Thyroid gland (tissue), 4 donors: ENCODE data around the gene HERPUD1.

Experiments
- POLR2A ChIP-seq, 2 donors: fragments of 450-650 bp; IDR thresholded peaks; one replicate each; pipeline ENCODE4 v1.6.1; 2017; ENCODE audit warnings: antibody characterized with exemption in 2 of 2, mild to moderate bottlenecking in 2 of 2, moderate library complexity in 1 of 2
- TF ChIP-seq, protein P1 (sequence below), 6 experiments: fragments of 200-600 bp in 3 of 6; fragments of 450-650 bp in 3 of 6; sonication (generic) in 3 of 6; IDR thresholded peaks; one replicate each; pipeline ENCODE4 v1.5.1; 2016 to 2019; ENCODE audit warnings: antibody characterized with exemption in 6 of 6, mild to moderate bottlenecking in 2 of 6, inconsistent platforms in 1 of 6, moderate library complexity in 1 of 6

GRCh38 chr16:56985962-56986360, 54.0 kb downstream of the HERPUD1 start:
- TF ChIP-seq, protein P1, sequence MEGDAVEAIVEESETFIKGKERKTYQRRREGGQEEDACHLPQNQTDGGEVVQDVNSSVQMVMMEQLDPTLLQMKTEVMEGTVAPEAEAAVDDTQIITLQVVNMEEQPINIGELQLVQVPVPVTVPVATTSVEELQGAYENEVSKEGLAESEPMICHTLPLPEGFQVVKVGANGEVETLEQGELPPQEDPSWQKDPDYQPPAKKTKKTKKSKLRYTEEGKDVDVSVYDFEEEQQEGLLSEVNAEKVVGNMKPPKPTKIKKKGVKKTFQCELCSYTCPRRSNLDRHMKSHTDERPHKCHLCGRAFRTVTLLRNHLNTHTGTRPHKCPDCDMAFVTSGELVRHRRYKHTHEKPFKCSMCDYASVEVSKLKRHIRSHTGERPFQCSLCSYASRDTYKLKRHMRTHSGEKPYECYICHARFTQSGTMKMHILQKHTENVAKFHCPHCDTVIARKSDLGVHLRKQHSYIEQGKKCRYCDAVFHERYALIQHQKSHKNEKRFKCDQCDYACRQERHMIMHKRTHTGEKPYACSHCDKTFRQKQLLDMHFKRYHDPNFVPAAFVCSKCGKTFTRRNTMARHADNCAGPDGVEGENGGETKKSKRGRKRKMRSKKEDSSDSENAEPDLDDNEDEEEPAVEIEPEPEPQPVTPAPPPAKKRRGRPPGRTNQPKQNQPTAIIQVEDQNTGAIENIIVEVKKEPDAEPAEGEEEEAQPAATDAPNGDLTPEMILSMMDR (IDR thresholded peaks at IDR 0.05) = no peak
- TF ChIP-seq POLR2A (IDR thresholded peaks at IDR 0.05) = no peak
